Measurements from ENCODE around the gene RNF40.

Gene RNF40

DNA sequence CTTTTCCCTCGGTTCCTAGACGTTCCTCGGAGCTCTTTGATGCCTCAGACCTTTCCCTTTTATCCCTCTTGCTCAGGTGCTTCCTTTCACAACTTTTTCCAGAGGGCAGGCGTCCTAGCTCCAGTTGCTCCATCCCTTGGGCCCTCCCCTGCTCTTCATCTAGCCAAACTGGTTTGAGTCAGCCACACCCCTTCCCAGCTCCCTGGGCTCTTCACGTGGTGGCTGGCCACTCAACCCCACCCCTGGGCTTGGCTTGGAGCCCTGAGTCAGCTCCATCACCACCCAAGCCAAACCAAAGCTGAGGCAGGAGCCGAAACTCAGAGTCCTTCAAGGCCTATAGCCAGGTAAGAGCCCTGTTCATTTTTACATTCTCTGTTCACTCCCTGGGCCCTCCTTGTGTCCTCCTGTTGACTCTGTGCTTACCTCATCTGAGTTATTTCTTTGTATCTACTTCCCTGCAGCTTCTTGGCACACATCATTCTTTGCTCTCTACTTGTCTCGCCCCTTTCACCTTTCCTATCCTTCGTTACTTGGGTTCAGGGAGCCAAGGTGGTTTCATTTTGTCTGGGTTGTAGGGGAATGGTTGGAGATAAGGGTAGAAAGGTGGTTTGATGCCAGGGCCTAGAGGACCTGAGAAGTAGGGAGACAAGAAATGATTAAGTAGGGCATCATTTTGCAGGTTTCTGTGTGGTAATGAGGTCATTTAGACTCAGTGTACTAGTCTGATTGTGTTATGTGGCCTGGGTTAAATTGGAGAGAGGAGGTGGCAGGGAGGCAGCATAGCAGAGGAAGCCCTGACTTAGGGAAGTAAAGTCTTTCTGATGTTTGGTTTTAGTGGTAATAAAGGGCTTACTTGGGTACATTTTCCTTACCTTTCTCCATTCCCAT, 21.5 kb upstream of the RNF40 start:
- peak; percentile 83 for DNase-seq (ENCODE audit: low read depth)

DNA sequence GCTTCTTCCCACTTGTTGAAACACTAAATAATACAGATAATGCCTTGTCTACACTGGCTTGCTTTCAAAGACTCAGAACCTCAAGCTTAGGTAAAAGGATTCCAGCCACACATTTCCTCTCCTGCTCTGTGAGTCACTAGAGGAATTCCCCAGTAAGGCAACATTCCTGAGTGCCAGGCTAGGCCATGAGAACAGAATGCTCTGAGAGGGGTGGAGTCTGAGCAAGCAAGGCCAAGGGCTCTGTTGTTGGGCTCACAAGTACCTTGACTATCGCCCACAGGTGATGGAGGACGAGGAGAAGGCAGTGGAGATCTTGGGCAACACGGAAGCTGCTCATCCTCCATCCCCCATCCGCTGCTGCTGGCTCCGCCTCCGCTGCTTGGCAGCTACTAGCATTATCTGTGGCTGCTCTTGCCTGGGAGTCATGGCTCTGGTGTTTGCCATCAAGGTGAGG, 20.6 kb upstream of the RNF40 start:
- DNase-seq (ENCODE audit: low read depth): peak; percentile 89

DNA sequence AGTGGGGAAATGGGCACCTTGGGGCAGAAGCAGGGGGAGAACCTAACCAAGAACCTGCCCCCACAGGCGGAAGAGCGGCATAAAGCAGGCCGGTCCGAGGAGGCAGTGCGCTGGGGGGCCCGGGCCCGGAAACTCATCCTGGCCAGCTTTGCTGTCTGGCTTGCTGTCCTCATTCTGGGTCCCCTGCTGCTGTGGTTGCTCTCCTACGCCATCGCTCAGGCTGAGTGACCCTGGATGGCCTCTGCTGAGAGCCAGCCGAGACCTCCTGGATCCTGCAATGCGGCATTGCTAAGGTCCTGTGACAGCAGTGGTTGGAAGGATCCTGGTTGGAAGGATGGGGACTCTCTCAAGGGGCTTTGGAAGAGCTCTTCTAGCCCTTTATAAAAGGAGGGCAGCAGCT, 18.4 kb upstream of the RNF40 start:
- no peak for DNase-seq (ENCODE audit: low read depth)

DNA sequence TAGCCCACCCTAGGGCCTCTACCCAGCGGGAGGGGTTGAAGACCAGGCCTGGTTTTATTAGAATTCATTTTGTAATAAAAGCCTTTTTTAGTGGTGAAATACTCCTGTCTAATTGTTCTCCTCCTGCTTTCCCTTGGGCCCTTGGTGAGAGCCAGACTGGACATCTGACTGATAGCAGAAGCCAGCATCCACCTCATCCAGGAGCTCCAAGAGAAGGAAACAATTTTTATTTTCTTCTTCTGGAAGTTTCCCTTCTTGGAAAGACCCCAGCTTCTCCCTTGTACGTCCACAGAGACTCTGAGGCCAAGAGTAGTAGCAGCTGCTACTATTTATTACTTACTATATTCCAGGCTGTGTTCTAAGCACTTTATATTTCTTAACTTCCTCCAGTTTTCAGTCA, 17.9 kb upstream of the RNF40 start:
- DNase-seq (ENCODE audit: low read depth): no peak

DNA sequence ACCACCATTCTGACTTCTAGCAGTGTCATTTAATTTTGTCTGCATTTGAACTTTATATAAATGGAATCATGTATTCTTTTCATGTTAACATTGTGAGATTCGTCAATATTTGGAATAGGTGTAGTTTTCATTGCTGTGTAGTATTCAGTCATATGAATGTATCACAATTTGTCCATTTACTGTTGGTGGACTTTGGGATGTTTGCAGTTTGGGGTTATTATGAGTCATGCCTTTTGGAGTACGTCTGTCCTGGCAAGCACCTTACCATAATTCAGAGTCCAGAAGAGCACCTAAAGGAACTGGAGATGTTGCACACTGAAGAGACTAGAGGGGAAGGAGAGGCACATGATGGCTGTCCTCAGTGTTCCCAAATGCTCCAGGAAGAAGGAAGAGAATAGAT, 17.0 kb upstream of the RNF40 start:
- DNase-seq (ENCODE audit: low read depth): no peak

DNA sequence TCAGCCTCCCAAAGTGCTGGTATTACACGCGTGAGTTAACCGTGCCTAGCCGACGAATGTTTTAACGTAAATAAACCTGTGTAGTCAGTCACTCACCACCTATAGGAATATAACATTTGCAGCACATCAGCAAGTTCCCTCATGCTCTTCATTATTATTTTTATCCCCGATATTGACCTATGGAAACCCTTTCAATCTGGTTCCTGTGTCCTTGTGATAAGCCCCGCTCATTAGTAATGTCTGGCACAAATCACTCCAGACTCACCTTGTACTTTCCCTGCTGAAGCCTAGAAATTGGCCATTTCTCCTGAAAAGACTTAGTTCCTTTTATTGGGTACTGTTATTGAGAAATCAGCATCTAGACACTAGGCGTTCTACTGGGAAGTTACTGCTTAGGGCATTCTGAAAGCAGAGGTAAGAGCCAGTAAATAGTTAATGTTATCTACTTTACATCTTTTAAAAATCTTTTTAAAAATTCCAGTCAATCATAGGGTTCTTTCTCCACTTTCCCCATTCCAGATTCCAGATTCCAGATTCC, 15.4 kb upstream of the RNF40 start:
- no peak for DNase-seq (ENCODE audit: low read depth)

DNA sequence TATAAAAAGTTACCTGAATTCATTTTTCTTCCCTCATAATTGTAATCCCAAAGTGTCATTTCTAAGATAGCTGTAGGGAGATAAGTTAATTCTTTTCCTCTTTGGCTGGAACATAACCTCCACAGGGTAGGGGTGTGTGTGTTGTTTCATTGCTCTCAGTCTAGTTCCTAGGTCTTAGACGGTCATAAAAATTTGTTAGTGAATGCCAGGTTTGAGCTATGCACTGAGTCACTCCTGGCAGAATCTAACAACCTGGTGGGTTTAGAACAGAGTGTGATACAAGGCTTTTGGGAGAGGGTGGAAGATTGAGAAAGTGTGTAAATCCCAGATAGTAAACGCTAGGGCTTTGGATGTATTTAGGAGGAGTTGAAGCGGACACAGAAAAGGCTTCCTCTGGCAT, 14.8 kb upstream of the RNF40 start:
- DNase-seq (ENCODE audit: low read depth): peak; percentile 60

DNA sequence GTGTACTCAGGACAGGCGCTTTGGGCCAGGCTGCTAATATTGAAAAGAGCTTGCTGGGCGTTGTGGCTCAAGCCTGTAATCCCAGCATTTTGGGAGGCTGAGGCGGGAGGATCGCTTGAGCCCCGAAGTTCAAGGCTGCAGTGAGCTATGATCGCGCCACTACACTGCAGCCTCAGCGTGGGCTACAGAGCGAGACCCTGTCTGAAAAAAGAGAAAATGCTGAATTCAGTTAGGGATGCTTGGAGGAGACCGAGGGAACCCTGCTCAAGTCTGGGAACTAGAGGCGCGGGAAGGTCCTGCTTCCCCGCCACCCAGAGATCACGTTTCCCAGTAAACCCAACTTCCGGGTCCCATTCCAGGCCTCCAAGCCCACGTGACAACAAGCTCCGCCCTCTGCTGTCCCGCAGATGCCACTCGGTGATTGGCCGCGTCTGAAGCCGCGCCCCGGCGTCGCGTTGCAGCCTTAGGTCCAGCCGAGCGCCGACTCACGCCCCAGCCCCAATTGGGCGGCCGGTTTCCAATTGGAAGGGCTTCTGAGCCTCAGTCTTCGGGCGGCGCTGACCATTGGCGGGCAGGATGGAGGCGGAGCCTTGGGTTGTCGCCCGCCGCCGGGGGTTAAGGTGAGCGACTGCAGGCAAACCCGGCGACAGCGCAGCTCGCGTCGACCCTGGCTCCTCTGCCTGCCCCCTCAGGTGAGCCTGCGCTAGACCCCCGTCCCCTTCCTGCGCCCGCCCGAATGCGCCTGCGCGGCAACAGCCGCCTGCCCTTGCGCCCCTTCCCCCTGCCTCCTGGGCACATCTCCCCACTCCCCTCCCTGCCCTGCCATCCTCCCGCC, 14.1 kb upstream of the RNF40 start, which contains the start of gene PHKG2:
PHKG2 (plus strand) TSS at position 627 of the 835 bp plus-strand sequence. CDS start 396 bp downstream, outside the sequence.
- peak; percentile 99 for DNase-seq (ENCODE audit: low read depth)

DNA sequence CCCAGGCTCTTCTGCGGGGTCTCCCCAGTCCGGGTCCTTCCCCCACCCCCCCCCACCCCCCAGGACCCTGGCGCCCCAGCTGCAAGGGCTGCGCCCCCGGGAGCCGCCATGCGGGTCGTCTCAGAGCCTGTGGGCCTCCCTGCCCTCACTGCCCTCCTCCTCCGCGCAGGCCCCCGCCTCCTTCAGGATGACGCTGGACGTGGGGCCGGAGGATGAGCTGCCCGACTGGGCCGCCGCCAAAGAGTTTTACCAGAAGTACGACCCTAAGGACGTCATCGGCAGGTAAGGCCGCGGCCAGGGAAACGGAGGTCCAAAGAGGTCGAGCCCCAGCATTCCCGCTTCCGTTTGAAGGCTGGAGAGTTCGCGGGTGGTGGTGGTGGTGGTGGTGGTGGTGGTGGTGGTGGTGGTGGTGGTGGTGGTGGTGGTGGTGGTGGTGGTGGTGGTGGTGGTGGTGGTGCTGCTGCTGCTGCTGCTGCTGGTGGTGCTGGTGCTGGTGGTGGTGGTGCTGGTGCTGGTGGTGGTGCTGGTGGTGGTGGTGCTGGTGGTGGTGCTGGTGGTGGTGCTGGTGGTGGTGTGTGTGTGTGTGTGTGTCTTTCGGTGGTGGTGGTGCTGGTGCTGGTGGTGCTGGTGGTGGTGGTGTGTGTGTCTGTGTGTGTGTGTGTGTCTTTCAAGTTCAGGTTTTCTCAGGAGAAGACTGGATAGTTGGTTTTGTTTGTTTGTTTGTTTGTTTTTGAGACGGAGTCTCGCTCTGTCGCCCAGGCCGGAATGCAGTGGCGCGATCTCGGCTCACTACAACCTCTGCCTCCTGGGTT, 13.3 kb upstream of the RNF40 start:
- peak; percentile 60 for DNase-seq (ENCODE audit: low read depth)

DNA sequence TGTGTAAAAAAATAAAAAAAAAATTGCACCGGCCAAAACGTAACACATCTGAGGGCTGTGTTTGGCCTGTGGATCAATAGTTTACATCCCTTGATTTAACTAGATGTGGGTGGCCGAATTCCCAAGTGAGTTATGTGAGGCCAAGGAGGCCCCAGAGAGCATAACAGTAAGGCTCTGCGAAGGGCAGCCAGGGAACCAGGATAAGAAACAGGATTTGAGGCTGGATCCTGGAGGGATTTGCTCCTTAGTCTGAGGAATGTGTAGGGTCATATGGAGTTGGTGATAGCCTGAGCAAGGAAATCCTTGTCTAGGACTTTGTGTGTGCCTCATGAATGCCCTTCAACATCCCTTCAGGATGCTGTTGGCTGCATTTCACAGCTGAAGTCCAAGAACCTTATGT, 11.9 kb upstream of the RNF40 start:
- no peak for DNase-seq (ENCODE audit: low read depth)

DNA sequence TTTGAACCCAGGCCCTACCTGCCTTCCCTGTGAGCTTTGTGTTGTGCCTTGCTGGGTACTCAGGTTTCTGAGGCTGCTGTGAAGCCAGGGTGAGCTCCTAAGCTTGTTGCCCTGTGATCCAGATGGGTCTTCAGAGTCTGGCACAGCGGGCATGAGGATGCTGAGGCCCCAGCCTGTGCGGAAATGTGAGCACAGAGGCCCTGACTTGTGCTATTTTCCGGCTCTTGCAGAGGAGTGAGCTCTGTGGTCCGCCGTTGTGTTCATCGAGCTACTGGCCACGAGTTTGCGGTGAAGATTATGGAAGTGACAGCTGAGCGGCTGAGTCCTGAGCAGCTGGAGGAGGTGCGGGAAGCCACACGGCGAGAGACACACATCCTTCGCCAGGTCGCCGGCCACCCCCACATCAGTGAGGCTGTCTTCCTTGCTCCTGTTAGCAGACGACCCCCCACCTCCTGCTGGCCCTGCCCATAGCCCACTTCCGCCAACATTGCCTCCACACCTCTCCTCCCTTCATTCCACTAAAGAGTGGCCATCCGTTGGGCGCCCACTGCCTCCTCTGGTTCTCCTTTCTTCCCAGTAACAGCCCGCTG, 11.2 kb upstream of the RNF40 start:
- DNase-seq (ENCODE audit: low read depth): no peak

DNA sequence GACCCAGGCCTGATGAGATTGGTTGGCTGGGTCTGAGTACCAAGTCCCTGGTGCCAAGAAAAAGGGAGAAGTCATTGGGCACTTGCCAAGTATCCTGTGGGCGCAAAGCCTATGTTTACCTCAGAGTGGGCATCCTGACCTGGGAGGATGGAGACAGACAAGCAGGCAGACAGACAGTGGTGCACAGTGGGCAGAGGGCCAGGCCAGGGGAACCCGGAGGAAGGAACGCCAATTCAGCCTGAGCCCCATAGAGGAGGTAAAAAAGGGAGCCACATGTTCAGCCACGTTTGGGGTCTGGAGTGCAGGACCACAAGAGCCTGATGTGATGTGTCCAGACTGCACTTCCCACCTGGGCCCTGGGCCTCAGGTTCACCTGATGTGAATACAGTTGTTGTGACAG, 8.5 kb upstream of the RNF40 start:
- no peak for DNase-seq (ENCODE audit: low read depth)

DNA sequence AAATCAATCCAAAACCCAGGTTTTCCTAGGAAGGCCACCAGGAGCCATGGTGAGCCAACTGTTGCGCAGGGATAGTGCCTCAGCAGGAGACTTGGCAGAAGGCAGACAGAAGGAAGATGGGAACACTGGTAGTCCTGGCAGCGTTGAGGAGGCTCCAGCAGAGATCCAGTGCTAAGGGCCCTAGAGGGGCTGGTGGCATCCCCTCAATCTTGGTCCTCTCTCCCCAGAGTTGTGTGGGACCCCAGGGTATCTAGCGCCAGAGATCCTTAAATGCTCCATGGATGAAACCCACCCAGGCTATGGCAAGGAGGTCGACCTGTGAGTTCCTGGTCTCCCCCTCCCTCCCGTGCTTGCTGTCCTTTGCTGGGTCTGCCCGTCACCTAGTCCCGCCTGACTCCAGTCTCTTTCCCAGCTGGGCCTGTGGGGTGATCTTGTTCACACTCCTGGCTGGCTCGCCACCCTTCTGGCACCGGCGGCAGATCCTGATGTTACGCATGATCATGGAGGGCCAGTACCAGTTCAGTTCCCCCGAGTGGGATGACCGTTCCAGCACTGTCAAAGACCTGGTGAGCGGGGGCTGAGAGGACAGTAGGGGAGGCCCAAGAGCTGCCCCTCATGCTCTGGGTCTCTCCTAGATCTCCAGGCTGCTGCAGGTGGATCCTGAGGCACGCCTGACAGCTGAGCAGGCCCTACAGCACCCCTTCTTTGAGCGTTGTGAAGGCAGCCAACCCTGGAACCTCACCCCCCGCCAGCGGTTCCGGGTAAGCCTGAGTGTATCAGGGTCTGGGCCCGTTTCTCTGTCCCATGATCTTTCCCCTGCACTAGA, 6.0 kb upstream of the RNF40 start:
- no peak for DNase-seq (ENCODE audit: low read depth)

DNA sequence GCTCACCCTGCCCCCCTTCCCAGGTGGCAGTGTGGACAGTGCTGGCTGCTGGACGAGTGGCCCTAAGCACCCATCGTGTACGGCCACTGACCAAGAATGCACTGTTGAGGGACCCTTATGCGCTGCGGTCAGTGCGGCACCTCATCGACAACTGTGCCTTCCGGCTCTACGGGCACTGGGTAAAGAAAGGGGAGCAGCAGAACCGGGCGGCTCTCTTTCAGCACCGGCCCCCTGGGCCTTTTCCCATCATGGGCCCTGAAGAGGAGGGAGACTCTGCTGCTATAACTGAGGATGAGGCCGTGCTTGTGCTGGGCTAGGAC, 5.4 kb upstream of the RNF40 start:
- no peak for DNase-seq (ENCODE audit: low read depth)

DNA sequence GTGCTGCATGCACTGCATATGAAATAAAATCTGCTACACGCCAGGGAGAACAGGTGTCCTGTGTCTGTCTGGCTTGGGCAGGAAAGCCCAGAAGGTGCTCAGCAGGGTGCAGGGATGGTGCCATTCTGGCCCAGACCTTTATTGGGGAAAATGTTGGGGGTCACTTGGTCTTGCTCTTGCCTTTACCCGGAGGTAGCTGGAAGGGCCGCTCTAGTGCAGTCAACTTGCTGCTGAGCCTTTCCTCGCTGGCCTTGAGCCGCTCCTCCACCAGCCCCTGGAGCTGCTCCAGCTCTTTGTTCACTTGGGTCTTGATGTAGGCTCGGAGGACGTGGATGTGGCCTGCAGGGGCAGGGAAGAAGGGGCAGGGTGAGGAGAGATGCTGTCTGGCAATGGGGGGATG, 4.8 kb upstream of the RNF40 start:
- no peak for DNase-seq (ENCODE audit: low read depth)

DNA sequence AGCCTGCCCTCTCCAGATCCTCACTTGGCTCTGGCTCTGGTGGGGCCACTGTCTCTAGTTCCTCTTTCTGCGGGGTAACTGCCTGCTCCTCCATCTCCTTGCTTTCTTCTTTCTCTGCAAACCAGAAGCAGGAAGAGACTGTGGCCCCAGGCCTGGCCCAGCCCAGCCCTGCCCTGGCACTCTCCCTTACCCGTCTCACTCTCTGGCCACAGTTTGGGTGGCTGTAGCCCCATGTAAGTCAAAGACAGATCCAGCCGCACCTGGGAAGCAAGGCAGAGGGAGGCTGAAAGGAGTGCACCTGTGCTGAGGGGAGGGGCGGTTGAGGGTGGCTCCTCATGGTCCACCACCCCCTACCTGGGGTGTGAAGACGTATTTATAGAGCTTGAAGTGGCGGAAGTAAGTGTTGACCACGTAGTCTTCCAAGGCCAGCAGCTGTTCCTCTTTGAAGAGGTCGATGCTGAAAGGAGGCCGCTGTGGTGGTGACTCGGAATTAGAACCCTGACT, 3.1 kb upstream of the RNF40 start:
- DNase-seq (ENCODE audit: low read depth): no peak

DNA sequence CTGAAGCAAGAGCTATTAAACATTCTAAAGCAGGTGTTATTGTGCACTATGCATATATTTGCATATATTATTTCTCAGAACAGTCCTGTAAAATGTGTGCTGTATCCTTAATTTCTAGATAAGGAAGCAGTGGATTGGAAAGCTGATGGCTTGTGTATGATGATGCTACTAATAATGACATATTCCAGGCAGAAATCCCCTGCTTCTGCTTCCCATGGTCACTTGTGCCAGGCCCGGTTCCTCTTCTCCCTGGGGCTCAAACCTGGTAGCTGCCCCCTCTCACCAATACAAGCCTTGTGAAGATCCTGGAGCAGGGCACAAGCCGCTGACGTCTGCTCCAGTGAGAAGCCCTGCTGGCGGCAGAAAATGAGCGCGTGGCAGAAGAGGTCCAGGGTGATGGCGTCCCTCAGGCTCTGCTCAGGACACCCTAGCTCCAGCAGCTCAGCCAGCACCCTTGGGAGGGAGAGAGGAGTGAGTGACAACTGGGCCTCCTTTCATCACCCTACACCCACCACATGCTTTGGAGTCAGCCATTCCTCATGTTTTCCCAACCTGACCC, 2.0 kb upstream of the RNF40 start:
- no peak for DNase-seq (ENCODE audit: low read depth)

DNA sequence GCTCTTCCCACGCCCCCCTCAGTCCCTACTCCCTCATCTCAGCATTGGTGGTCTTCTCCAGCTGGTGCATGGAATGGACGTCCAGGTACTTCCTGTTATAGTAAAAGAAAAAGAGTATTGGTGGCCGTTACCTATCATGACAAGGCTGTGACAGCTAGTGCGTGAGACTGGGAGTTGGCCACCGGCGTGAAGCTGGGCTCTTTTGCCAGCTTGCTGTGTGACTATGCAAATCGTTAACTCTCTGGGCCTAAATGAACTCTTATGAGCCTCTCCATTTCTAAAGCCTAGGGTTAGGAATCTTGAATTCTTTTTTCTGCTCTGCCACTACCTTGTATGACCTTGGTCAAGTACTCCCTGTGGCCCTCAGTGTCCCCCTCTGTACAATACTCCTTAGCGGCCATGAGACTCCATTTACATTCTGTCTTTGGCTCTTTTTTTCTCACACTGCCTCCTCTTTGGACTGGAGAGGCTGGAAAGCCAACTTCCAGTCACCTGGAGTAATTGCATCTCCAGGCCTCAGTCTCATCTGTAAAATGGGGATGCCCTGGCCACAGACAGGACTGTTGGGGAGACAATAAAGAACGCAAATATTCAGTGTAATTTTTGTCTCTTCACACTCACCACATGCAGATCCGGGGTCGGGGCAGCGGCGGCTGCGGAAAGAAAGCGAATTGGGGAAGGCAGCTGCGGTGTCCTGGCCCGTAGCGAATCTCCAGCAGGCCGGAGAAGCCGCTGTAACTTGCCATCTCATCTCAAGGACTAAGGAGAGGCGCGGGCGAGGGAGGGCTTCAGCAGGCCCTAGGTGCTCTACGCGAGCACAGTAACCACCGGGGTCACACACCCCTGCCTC, 1.3 kb upstream of the RNF40 start:
- no peak for DNase-seq (ENCODE audit: low read depth)

DNA sequence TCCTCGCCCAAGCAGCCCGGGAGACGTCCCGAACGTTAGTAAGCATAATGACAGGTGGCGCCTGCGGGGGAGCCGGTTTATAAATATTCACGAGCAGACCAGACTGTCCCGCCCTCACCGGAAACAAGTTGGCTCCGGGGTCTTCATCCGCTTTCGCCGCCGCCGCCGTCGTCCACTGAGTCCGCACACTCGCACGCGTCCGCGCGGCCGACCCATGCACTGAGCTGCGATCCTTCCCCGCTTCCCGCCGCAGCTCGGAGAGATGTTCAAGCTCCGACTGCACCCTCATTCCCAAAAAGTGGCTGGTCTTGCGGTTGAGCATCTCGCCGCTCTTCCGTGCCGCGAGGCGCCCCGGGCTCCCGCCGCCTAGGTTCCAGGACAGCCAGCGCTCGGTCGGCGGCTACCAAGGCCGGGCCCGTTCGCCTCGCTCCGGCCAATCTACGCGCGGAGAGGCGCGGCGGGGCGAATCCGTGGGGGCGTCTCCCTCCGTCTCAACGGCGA, 645 bp upstream of the RNF40 start:
- DNase-seq (ENCODE audit: low read depth): peak; percentile 44
